Ammon's horn (tissue), 1 donor: ENCODE data around the gene PHC3.

Experiments used
- DNase-seq: peaks from one replicate; pipeline ENCODE4 v3.0.0-alpha.2; 2016; ENCODE audit warnings: low spot score

Gene PHC3

DNA sequence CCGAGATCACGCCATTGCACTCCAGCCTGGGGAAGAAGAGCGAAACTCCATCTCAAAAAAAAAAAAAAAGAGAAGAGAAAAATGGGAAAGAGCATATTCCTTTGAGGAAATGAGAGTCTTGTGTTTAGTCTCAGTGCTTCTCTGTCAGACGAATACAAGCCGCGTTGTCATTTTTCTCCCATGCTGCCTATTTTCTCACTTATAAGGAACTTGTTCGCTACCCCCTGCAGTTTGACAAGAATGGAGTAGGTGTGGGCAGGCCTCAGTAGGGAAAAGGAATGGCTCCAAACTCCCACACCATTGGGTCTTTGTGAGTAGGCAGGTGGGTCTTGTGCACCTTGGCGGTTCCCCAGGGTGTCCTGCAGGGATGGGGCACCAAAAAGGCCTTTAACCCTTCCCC lies 137.3 kb downstream of the PHC3 start:
- peak; percentile 44 for DNase-seq

GRCh38 chr3:170043506-170043905 lies 138.0 kb downstream of the PHC3 start:
- no peak for DNase-seq

- no peak for DNase-seq
Observed at GRCh38 chr3:170040418-170040817, 141.1 kb downstream of the PHC3 start.

- DNase-seq: no peak
Observed at GRCh38 chr3:170038434-170039110, 143.0 kb downstream of the PHC3 start.
